Activated T-cell treated with anti-CD3 and anti-CD28 coated beads, Interleukin-2, amount 50 U/mL, for 72 hours (primary cell): ENCODE measurements around the gene SNAP23. TPM values are rescaled to one million over a fixed set of nuclear protein-coding genes. Genes with fewer than 3 reads are reported as not detected.
A peak's percentile ranks its signal among the peaks of the same experiment; 100 is the strongest.
"Not testable (repeated sequence)": the region's sequence is repeated elsewhere in the genome, so short reads cannot be mapped to it uniquely, and the experiment has no call there.

Experiments used
- ATAC-seq, 2 donors: fragments of 150-1000 bp; cut with Tn5 transposase; replicated peaks in 1 of 2; 2 replicates each; pipeline ENCODE4 v1.10.0; 2021; ENCODE audit warnings: moderate library complexity in 2 of 2, mild to moderate bottlenecking in 1 of 2
- DNase-seq, 2 donors: peaks; one replicate each; pipeline ENCODE4 v3.0.0; 2021 to 2022; ENCODE audit warnings: mixed read lengths in 1 of 2
- H3K27ac Mint-ChIP-seq: one replicate; pipeline ENCODE4 v1.8.0; 2022; ENCODE audit warnings: mild to moderate bottlenecking, moderate library complexity, mixed read lengths
- H3K27me3 Mint-ChIP-seq: one replicate; pipeline ENCODE4 v1.8.0; 2022; ENCODE audit warnings: low read depth, mixed read lengths
- H3K36me3 Mint-ChIP-seq, 2 donors: one replicate each; pipeline ENCODE4 v1.8.0; 2022; ENCODE audit warnings: mixed read lengths in 2 of 2, mild to moderate bottlenecking in 1 of 2; ENCODE audit not compliant: insufficient read depth in 2 of 2
- H3K4me1 Mint-ChIP-seq: one replicate; pipeline ENCODE4 v1.8.0; 2022; ENCODE audit warnings: low read depth, mixed read lengths
- H3K4me3 Mint-ChIP-seq, 2 donors: one replicate each; pipeline ENCODE4 v1.8.0; 2022; ENCODE audit warnings: mild to moderate bottlenecking in 2 of 2, mixed read lengths in 2 of 2, moderate library complexity in 2 of 2
- H3K9me3 Mint-ChIP-seq, 2 donors: one replicate each; pipeline ENCODE4 v1.8.0; 2022; ENCODE audit warnings: mixed read lengths in 2 of 2
- total RNA-seq, 2 donors: library from RNA; stranded (reverse); gene quantifications; one replicate each; pipeline ENCODE4 v1.2.3, GENCODE V29; 2022

Gene SNAP23
- total RNA-seq, 2 donors from 2014 or later: 72.0 to 79.7 TPM

GRCh38 chr15:42549741-42550392 is 54.4 kb downstream of the SNAP23 start:
- ATAC-seq (no peak), DNase-seq (no peak)
- Mint-ChIP-seq H3K4me3 (peak overlapping the region; percentile 93 to 96), H3K27me3 (no peaks in the 10 kb centered on the region), H3K4me1 (peaks cover 67% of the 10 kb centered on the region), H3K27ac (peak overlapping the region; percentile 71), H3K9me3 (no peaks in the 10 kb centered on the region), H3K36me3 (peaks cover 6 to 17% of the 10 kb centered on the region in 2 donors)

GRCh38 chr15:42553554-42553953 is 58.1 kb downstream of the SNAP23 start:
- Mint-ChIP-seq H3K27ac (peak overlapping the region; percentile 69), H3K4me3 (peak overlapping the region in 1 of 2 donors; percentile 36)
- ATAC-seq: no peak

DNA sequence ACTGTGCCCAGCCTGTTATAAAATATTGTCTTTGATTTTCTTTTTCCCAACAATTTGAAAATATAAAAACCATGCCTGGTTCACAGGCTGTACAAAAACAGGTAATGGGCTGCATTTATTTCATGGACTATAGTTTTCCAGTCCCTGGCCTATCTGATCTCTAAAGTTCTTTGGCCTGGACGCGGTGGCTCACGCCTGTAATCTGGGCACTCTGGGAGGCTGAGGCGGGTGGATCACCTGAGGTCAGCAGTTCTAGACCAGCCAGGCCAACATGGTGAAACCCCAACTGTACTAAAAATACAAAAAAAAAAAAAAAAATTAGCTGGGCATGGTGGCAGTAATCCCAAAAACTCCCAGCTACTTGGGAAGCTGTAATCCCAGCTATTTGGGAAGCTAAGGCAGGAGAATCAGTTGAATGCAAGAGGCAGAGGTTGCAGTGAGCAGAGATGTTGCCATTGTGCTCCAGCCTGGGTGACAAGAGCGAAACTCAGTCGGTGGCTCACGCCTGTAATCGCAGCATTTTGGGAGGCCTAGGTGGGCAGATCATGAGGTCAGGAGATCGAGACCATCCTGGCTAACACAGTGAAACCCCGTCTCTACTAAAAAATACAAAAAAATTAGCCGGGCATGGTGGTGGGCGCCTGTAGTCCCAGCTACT is 61.2 kb downstream of the SNAP23 start:
- not testable (repeated sequence) for H3K4me3 Mint-ChIP-seq, H3K9me3 Mint-ChIP-seq, DNase-seq, H3K27ac Mint-ChIP-seq, H3K27me3 Mint-ChIP-seq, ATAC-seq
- Mint-ChIP-seq H3K4me1 (peaks cover 26% of the 10 kb centered on the region), H3K36me3 (peaks cover 1 to 16% of the 10 kb centered on the region in 2 donors)

More at GRCh38 chr15:42553554-42553953, 58.1 kb downstream of the SNAP23 start:
- H3K9me3 Mint-ChIP-seq: no peaks in the 10 kb centered on the region
- peaks cover 5 to 15% of the 10 kb centered on the region in 2 donors for H3K36me3 Mint-ChIP-seq
- H3K27me3 Mint-ChIP-seq: no peaks in the 10 kb centered on the region
- peaks cover 41% of the 10 kb centered on the region for H3K4me1 Mint-ChIP-seq
- DNase-seq: no peak

- ATAC-seq: no peak
- Mint-ChIP-seq H3K27ac (no peak overlapping the region), H3K4me1 (peaks cover 13% of the 10 kb centered on the region), H3K36me3 (peaks cover 1 to 16% of the 10 kb centered on the region in 2 donors), H3K27me3 (no peaks in the 10 kb centered on the region), H3K4me3 (no peak overlapping the region), H3K9me3 (no peaks in the 10 kb centered on the region)
- no peak for DNase-seq
These were observed 63.3 kb downstream of the SNAP23 start for GRCh38 chr15:42558739-42559138.

- Mint-ChIP-seq H3K4me3 (peak within 1 kb of the TSS; percentile 95), H3K36me3 (peaks cover 0 to 2% of the 10 kb centered on the region in 2 donors), H3K27ac (peak within 1 kb of the TSS; percentile 66), H3K27me3 (peaks cover 28% of the 10 kb centered on the region), H3K4me1 (peaks cover 32% of the 10 kb centered on the region), H3K9me3 (no peaks in the 10 kb centered on the region)
- ATAC-seq: peak; percentile 92
- peak; percentile 97 for DNase-seq
These were observed 80.0 kb downstream of the SNAP23 start, which contains the start of gene STARD9 for GRCh38 chr15:42575188-42576039. STARD9 (plus strand) TSS chr15:42575606; CDS start chr15:42575716, 110 bp downstream.

- H3K4me3 Mint-ChIP-seq: peak overlapping the region; percentile 95
- ATAC-seq (no peak), DNase-seq (peak in 1 of 2 donors; percentile 8)
- peaks cover 28% of the 10 kb centered on the region for H3K27me3 Mint-ChIP-seq
- H3K9me3 Mint-ChIP-seq: no peaks in the 10 kb centered on the region
- peaks cover 0 to 2% of the 10 kb centered on the region in 2 donors for H3K36me3 Mint-ChIP-seq
- H3K4me1 Mint-ChIP-seq: peaks cover 37% of the 10 kb centered on the region
- no peak overlapping the region for H3K27ac Mint-ChIP-seq
These were observed 80.7 kb downstream of the SNAP23 start for GRCh38 chr15:42576040-42576594.

- Mint-ChIP-seq H3K27me3 (peaks cover 28% of the 10 kb centered on the region), H3K9me3 (no peaks in the 10 kb centered on the region), H3K27ac (peak overlapping the region; percentile 36), H3K4me1 (peaks cover 42% of the 10 kb centered on the region), H3K36me3 (peaks cover 0 to 2% of the 10 kb centered on the region in 2 donors), H3K4me3 (peak overlapping the region; percentile 95)
- no peak for ATAC-seq
- no peak for DNase-seq
These were observed 81.3 kb downstream of the SNAP23 start for GRCh38 chr15:42576776-42577175.

- H3K27ac Mint-ChIP-seq: no peak overlapping the region
- no peak overlapping the region for H3K4me3 Mint-ChIP-seq
- H3K27me3 Mint-ChIP-seq: peaks cover 28% of the 10 kb centered on the region
- ATAC-seq: no peak
- no peaks in the 10 kb centered on the region for H3K9me3 Mint-ChIP-seq
- H3K36me3 Mint-ChIP-seq: peaks cover 0 to 2% of the 10 kb centered on the region in 2 donors
- H3K4me1 Mint-ChIP-seq: peaks cover 50% of the 10 kb centered on the region
- no peak for DNase-seq
These were observed 82.1 kb downstream of the SNAP23 start for GRCh38 chr15:42577514-42578031.

DNA sequence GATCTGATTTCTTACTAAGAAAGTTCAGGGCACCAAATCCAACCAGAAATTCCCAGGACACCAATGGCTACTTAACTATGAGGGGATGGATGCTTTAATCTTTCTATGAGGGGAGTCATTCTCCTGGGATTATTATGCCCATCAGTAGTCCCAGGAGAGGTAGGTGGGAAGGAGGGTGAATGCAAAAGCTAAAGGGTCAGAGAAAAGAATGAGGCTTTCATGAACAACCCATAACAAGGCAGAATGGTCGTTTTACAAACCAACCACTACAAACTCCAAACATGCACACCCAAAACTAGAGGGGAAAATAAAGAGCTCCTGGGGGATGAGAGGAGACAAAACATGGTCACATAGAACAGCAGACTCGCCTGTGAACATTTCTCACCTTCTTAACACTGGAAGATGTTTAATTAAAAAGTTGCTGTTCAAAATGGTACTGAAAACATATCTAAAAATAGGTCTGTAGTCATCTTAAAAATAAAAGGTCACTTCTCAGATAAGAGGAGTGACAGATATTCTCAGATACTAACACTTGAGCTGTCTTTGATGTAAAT is 83.6 kb downstream of the SNAP23 start:
- Mint-ChIP-seq H3K27me3 (peaks cover 28% of the 10 kb centered on the region), H3K36me3 (peaks cover 0 to 2% of the 10 kb centered on the region in 2 donors), H3K9me3 (no peaks in the 10 kb centered on the region), H3K4me1 (peaks cover 56% of the 10 kb centered on the region), H3K4me3 (no peak overlapping the region), H3K27ac (no peak overlapping the region)
- no peak for ATAC-seq
- no peak for DNase-seq

- Mint-ChIP-seq H3K27ac (peak overlapping the region; percentile 43), H3K36me3 (peaks cover 0 to 2% of the 10 kb centered on the region in 2 donors), H3K4me1 (peaks cover 42% of the 10 kb centered on the region), H3K27me3 (peaks cover 24% of the 10 kb centered on the region), H3K4me3 (peak overlapping the region; percentile 78 to 96), H3K9me3 (no peaks in the 10 kb centered on the region)
- DNase-seq (peak; percentile 84 to 88), ATAC-seq (peak; percentile 99)
These were observed 85.9 kb downstream of the SNAP23 start for GRCh38 chr15:42581272-42581730.
